Eye (tissue), 1 donor: ENCODE data around the gene UPB1.
"Not testable (repeated sequence)": the region's sequence is repeated elsewhere in the genome, so short reads cannot be mapped to it uniquely, and the experiment has no call there.

Experiments
- DNase-seq: peaks from one replicate; pipeline ENCODE4 v3.0.0-alpha.2; 2015

UPB1 gene

GRCh38 chr22:24482575-24482974, 12.6 kb upstream of the UPB1 start:
- DNase-seq = peak; percentile 24

GRCh38 chr22:24482998-24483397, 12.1 kb upstream of the UPB1 start:
- DNase-seq = no peak

- DNase-seq = no peak
These were observed 11.1 kb upstream of the UPB1 start for GRCh38 chr22:24483976-24484545.

GRCh38 chr22:24485170-24485569, 10.0 kb upstream of the UPB1 start:
- no peak for DNase-seq

GRCh38 chr22:24485608-24486007, 9.5 kb upstream of the UPB1 start:
- DNase-seq = no peak

- DNase-seq = no peak
These were observed 8.6 kb upstream of the UPB1 start for GRCh38 chr22:24486501-24486921.

GRCh38 chr22:24489011-24489410, 6.1 kb upstream of the UPB1 start:
- DNase-seq = no peak

- not testable (repeated sequence) for DNase-seq
These were observed 5.7 kb upstream of the UPB1 start for GRCh38 chr22:24489434-24489833.

- no peak for DNase-seq
These were observed 2.7 kb upstream of the UPB1 start for GRCh38 chr22:24492391-24492790.

GRCh38 chr22:24494167-24494527, 985 bp upstream of the UPB1 start:
- DNase-seq = no peak

GRCh38 chr22:24495365-24495675, 188 bp downstream of the UPB1 start:
- no peak for DNase-seq

GRCh38 chr22:24496234-24496633, 1.1 kb downstream of the UPB1 start:
- no peak for DNase-seq

GRCh38 chr22:24496661-24497060, 1.5 kb downstream of the UPB1 start:
- DNase-seq = no peak

GRCh38 chr22:24497841-24498258, 2.7 kb downstream of the UPB1 start:
- no peak for DNase-seq

GRCh38 chr22:24498824-24499223, 3.7 kb downstream of the UPB1 start:
- DNase-seq = no peak

- no peak for DNase-seq
These were observed 4.7 kb downstream of the UPB1 start for GRCh38 chr22:24499706-24500276.

- DNase-seq = peak; percentile 49
These were observed 5.2 kb downstream of the UPB1 start for GRCh38 chr22:24500277-24500820.

GRCh38 chr22:24501301-24502005, 6.3 kb downstream of the UPB1 start:
- no peak for DNase-seq

- DNase-seq = no peak
These were observed 6.9 kb downstream of the UPB1 start for GRCh38 chr22:24502034-24502433.

GRCh38 chr22:24502541-24502940, 7.4 kb downstream of the UPB1 start:
- no peak for DNase-seq

- peak; percentile 58 for DNase-seq
These were observed 8.2 kb downstream of the UPB1 start for GRCh38 chr22:24503137-24503842.

- no peak for DNase-seq
These were observed 8.8 kb downstream of the UPB1 start for GRCh38 chr22:24503843-24504338.

- DNase-seq = no peak
These were observed 9.4 kb downstream of the UPB1 start for GRCh38 chr22:24504540-24504939.
